DND-41 (cell line): ENCODE results near the gene MYOZ1.

Experiments used
- EZH2 ChIP-seq: IDR thresholded peaks from 3 replicates; pipeline ENCODE4 v1.6.1; 2012; ENCODE audit warnings: borderline replicate concordance, low read depth, mild to moderate bottlenecking, moderate library complexity, low read length, inconsistent platforms; ENCODE audit not compliant: severe bottlenecking
- TF ChIP-seq, protein P1 (sequence below): IDR thresholded peaks from 2 replicates; pipeline ENCODE4 v1.5.1; 2012; ENCODE audit warnings: borderline replicate concordance, low read length, moderate library complexity, mild to moderate bottlenecking; ENCODE audit not compliant: poor library complexity, severe bottlenecking; ENCODE audit errors: extremely low read depth

DNA sequence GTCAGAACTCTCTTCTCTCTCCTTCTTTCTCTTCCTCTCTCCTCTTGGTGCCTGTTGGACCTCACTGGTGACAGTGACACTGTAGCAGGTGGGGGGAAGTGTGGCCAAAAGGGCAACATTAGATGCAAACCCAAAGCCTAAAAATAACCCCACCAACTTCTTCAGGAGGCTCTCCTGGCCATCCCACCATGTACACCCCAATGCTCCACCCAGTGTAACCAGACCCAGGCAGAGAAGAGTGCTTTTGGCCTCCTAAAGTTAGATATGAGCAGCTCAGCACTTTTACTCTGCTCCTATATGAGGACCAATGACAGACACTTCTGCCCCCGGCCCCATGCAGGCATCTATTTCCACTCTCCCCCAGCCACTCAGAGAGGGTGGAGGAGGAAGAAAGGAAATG lies 5.5 kb downstream of the MYOZ1 start:
- TF ChIP-seq EZH2 = no peak
- TF ChIP-seq, protein P1, sequence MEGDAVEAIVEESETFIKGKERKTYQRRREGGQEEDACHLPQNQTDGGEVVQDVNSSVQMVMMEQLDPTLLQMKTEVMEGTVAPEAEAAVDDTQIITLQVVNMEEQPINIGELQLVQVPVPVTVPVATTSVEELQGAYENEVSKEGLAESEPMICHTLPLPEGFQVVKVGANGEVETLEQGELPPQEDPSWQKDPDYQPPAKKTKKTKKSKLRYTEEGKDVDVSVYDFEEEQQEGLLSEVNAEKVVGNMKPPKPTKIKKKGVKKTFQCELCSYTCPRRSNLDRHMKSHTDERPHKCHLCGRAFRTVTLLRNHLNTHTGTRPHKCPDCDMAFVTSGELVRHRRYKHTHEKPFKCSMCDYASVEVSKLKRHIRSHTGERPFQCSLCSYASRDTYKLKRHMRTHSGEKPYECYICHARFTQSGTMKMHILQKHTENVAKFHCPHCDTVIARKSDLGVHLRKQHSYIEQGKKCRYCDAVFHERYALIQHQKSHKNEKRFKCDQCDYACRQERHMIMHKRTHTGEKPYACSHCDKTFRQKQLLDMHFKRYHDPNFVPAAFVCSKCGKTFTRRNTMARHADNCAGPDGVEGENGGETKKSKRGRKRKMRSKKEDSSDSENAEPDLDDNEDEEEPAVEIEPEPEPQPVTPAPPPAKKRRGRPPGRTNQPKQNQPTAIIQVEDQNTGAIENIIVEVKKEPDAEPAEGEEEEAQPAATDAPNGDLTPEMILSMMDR = no peak
